NCI-H1417 treated with DMSO at 0.1 percent for 48 hours (cell line): Measurements from ENCODE around the gene IP6K3.

ENCODE experiments used
- DNase-seq: peaks from one replicate; lab custom pipeline; 2025; lab: John Stamatoyannopoulos, UW

Gene IP6K3

DNA sequence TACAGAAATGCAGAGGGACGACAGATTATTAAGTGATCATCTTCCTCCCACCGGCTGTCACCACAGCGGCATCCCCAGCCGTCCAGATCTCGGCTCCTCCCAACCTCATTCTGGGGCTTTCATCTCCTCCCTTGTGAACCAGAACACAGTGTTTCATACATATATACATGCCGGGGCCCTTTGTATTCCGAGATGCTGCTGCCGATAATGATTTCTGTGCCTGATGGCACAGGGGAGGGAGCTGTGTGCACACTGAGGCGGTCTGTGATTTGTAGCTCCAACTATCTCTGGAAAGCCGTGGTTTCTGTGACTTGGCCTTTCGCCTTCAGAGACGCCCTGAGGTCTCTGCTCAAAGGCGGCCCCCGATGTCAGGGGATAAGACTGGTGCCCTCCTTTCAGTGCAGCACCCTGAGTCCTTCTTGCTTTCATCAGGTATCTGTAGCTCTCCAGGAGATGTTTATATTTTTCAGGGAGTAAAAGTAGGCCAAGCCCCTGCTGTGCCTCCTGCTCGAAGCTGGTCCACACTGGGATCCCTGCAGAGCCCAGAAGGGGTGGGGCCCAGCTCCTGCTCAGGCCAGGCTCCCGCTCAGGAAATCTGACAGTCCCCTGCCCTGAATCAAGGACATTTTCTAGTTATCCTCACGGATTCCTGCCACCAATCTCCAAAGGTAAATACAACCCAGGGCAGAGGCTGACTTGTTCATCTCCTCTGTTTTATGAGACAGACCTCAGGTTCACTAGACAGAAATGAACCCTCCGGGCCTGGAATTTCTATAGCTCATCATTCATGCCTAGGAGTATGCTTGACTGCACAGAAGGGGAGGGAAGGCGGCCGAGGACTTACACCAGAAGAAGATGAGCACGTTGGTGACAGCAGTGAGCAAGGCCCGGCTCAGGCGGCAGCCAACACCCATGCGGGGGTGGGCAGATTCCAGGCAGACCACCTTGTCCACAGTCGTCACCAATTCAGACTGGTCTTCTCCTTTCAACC is 31.0 kb upstream of the IP6K3 start:
- DNase-seq = no peak

DNA sequence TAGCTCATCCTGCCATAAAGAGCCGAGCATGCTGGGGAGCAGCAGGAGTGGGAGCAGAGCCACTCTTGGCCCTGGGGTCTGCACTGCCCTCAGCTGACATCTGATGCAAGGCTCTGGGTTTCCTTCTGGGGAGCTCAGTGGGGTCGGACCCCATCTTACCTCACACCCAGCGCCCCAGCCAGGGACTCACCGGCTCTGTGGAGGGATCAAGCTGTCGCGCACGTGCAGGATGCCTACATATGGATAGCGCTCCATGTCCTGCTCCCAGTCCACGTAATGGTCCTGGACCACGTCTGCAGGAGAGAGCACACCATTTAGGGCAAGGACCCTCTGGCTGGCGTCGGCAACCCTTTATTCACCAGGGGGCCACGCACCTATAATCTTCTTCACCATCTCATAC is 30.1 kb upstream of the IP6K3 start:
- DNase-seq = no peak

DNA sequence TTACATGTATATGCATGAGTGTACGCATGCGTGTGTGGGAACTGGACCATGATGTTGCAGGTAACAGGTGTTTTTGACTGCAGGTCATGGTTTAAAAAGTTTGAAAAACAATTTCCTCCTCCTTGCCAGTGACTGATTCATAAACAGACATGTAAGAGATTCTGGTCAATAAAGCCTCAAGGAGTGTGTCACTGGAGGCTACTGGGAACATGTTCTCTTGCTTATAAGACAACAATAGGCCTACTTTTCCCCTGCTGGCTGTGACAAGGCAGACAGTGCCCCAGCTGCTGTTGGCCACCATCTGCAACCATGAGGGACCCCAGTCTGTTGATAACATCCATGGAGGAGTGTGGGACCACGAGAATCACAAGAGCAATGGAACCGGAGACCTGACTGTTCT is 29.5 kb upstream of the IP6K3 start:
- DNase-seq = no peak

DNA sequence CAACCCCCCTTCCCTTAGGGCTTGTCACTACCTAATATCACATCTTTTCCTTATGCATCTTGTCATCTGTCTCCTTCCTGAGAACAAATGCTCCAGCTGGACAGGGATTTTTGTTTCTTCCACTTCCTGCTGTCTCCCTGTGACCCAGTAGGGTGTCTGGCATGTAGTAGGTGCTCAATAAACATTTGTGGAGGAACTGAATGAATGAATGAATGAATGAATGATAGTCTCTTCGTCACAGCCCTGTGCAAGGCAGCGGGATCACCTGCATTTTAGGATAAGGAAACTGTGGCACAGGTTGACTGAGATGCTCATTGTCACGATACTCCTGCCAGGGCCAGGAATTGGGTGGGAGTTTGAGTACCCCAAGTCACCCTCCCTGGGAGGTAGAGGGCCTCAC is 28.1 kb upstream of the IP6K3 start:
- DNase-seq = no peak

DNA sequence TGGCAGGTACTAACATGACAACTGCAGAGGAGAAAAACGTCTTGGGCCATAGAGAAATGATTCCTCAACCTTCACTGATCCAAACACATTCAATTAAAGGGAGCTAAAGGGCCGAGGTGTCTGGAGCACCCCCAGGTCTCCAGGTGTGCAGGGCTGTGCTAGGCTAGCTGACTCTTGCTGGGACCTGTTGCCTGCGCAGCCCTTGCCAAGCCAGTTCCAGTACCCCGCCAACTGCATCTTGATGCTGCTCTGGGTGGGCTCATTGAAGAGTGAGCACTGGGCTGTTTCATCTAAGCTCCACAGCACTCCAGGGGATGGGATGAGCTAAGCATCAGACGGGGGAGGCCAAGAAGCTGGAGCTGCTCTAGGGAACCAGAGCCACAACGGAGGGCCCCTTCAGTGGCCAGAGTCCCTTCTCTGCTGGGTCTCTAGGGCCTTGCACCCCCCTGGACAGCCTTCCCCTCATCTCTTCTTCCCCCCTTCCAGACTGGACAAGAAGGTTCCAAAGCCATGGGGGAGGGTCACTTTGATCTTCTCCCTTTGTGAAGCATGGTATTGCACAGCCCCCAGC is 26.3 kb upstream of the IP6K3 start:
- no peak for DNase-seq

DNA sequence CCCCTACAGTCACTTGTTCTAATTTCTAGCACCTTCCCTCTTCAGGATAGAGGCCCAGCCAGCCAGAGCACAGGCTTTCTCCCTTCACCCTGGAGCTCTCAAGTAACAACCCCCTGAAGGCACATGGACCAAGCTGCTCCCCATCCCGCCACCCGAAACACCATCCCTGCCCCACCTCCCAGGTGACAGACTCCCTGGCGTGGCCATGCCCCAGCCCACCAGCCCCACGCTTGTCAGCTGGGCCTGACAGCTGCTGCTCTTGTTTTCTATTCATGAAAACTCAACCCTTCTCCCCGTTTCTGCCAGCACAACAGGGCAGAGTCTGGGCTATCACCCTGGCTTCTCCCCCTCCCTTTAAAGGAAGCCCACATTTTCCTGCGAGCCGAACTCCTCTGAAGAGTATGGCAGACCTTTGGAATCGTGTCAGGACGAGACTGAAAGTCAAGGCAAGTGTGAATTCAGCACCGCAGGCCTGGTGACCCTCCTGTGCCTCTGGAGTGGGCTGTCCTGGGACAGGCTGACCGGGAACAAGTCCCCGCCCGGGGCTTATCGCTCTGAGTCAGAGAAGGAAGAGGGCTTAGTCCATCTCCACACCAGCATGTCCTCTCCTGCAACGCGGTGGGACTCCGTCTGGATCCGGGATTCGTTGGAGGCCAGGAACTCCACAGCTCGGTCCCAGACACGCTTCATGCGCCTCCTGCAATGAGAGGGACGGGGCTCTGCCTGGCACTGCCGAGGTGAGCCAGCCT is 25.6 kb upstream of the IP6K3 start:
- DNase-seq = no peak

DNA sequence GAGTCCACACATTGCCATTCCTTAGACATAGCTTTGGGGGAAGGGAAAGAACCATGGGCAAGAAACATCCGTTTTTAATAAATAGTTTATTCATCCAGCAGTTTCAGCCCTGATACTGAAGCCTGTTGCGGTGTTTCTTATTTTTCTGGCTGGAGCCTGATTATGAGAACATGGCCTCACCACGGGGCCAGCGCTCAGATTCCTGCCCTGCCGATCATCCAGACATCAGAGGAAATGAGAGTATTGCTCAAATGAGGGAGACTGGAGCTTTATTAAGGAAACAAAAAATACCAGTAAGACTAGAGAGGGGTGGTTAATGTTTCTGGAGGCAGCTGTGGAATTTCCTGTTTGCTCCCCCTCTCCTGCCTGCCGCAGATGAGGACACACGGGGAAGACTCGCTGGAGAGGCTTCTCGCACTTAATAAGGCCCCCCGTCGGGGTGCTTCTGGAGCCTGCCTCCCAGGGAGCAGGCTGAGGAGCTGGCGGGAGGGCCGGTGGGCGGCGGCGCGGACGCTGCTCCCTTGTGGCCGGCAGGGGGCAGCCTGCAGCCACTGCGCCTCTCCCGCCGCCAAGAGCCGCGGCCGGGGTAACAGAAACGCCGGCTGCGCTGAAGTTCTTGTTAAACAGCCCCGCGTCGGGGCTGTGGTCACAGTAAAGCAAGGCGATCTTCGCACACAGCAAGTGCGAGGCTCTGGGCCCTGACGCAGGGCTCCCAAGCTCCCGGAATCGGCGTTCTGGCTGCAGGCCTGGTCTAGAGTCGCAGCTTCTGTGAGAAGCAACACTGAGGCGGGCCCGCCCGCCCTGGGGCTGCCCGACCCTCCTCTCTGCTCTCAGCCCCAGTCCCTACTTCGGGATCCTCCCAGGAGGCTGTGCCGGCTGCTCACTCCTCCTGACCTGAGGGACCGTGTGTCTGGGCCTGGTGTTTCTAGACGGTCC is 24.7 kb upstream of the IP6K3 start:
- peak; percentile 34 for DNase-seq

DNA sequence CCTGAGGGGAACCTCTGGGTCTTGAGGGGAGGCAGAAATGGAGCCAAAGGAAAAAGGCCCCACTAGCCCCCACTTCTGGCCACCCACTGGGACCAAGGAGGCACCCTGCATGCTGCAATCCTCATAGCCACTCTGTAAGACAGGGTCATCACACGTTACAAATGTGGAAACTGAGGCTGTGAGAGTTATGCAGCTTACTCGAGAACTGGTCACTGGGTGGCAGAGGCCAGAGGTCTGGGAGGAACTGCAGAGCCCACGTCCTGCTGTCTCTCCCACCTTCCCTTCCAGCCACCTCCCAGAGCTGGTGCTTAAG is 24.1 kb upstream of the IP6K3 start:
- no peak for DNase-seq

DNA sequence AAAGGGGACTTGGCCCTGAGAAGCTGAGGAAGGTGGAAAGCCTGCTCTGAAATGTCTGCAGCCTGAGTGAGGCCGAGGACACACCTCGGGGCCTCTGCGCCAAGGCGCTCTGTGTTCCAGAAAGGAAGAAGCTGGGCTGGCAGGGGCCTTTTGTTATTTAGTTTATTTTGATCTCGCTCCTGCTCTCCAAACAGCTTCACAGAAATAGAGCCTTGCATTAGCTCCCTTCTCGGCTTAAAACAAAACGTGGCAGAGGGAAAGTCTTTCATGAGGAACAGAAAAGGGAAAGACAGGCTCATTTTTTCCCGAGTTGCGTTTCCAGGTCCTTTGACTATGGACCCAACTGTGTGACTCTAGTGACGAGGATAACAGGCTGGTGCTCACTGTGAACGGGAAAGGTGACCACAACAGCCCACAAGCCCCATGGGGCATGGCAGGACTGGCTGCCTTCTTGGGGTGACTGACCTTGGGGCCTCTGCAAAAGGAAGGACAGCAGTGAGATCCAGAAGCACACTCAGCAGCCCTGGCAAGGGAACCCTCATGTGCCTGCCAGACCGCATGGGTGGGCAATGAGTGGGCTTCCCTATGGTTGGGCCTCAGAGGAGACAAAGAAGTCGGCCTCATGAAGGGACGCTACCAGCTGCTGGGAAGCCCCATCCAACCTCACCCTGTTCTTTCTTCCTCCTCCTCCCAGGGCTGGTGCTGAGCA is 23.6 kb upstream of the IP6K3 start:
- no peak for DNase-seq

DNA sequence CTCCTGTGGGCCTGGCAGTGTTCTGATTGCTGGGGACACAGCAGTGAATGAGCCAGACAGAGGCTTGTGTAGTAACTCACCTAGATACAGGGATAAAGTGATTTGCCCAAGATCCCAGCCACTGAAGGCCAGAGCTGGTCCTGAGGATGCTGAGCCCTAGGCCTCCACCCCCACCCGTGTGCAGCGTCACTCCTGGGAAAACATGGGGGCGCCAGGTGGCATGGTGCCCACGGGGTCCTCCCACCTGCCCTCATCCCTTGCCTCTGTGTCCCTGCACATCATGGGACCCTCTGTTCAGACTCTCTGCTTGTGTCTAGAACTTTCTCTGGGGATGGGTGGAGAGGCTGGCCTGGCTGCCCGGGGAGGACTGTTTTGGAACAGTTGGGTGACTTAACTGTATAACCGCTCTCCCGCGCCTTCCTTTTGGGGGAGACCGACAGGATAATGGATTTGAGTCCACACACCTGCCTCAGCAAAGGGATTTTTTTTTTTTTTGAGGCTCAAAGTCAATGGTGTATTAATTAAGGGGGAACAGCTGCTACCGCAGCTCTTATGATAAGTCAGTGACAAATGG is 22.6 kb upstream of the IP6K3 start:
- DNase-seq = no peak

DNA sequence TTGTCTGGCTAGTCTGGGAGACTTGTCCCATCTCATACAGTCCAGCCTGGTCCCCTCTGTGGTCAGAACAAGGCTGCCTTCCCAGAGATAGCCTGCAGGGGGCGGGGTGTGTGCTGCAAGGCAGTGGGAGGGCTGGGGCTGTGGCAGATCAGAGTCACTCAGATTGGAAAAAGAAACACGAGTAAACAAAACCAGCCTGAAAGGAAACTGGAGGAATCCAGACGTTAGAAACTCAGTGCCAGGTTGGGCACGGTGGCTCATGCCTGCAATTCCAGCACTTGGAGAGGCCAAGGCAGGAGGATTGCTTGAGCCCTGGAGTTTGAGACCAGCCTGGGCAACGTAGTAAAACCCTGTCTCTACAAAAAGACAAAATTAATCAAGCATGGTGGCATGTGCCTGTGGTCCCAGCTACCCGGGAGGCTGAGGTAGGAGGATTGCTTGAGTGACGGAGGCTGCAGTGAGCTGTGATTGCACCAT is 22.0 kb upstream of the IP6K3 start:
- DNase-seq = no peak

DNA sequence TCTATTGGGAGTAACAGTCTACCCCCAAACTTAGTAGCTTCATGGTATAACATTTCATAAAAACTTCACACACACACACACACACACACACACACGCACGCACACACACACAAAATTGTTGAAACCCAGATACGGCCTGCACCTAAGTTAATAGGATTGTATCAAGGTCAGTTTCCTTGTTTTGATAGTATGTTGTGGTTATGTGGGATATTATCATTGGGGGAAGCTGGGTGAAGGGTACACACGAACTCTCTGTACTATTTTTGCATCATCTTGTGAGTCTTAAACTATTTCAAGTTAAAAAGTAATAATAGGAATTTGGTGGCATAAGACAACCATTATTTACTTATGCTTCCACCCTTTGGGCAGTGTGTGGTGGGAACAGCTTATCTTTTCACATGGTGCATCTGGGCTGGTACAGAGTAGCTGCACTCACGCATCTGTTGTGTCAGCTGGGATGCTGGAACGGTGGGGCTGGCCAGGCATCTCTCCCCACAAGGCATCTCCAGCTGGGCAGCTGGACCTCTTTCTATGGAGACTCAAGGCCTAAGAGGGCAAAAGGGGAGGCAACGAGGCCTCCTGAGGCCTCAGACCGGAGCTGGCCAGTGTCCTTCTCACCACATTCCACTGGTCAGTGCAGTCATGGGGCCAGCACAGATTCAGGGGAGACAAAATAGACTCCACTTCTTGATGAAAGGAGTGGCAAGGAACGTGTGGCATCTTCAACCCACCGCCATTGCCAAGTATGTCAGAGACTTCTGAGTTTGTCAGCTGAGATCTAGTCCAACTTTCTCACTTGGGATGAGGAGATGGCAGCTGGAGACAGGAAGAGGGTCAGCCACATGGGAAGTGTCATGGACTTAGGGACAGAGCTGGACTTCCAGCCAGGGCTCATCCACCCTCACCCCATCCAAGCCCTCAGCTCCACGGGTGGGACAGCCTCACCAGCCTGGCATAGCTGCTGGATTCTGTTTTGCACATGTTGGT is 20.5 kb upstream of the IP6K3 start:
- no peak for DNase-seq

DNA sequence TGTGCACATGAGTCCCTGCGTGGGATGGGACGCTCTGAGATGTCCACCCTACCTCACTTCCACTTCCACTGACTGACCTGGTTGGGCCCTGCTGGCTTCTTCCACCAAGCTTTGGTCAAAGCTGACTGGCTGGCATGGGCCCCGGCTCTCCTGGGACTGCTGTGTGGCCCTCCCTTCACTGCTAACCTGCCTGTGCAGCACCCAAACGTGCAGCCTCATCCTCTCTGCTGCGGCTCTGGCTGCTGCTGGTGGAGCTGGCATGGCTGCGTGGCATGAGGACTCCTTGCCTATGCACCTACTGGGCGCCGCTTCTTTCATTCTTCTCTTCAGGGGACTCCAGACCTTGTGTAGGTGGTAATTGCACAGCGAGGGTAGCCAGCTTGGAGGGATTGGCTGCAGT is 18.7 kb upstream of the IP6K3 start:
- DNase-seq = no peak

DNA sequence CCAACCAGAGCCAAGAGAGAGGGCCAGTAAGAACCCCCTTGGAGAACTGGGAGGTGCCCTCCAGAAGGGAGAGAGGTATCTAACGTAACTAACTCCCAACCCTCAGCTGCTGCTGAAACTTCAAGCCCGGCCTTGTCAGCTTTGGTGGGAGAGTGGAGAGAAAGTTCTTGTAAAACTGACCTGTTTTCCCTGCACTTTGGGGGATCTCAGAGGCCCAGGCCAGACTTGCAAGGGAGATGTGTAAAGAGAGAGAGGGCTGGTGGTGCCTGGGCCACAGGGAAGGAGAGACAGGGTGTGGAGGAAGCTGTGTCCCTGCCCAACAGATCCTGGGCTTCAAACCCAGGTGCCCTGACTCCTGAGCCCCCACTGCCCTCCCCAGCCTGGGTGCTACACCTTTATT is 17.3 kb upstream of the IP6K3 start:
- DNase-seq = no peak

DNA sequence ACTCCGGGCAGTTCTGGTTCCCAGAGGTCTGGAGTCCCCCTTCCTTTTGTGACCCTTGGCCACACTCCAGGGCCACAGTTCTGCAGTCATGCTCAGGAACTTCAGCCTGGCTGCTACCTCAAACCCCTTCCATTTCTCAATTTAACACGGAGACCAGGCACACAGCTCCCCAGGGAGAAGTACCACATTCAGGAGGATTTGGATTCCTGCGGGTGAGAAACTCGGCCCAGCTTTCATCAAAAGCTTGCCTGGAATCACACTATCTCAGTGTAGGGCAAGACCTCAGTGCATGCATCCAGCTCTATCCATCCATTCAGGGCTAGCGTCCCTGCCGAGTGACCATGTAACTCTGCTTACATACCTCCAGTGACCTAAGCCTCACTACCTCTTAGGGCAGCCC is 16.8 kb upstream of the IP6K3 start:
- no peak for DNase-seq

DNA sequence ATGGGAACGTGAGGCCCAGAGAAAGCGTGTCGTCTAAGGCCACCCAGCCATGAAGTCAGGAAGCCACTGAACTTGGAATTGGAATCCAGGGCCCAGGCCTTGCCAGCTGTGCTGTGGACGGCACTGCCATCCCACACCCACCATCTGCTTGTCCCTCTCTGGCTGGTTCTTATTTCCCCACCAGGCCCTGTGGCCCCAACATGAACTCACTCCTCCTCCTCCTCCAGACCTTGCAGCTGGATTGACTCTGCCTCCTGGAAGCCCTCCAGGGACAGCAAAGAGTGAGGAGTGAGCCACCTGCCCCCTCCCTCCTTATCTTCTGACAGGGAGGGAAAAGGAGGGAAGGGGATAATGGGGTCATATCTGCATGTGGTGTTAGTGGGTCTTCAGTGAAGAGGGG is 16.0 kb upstream of the IP6K3 start:
- no peak for DNase-seq

DNA sequence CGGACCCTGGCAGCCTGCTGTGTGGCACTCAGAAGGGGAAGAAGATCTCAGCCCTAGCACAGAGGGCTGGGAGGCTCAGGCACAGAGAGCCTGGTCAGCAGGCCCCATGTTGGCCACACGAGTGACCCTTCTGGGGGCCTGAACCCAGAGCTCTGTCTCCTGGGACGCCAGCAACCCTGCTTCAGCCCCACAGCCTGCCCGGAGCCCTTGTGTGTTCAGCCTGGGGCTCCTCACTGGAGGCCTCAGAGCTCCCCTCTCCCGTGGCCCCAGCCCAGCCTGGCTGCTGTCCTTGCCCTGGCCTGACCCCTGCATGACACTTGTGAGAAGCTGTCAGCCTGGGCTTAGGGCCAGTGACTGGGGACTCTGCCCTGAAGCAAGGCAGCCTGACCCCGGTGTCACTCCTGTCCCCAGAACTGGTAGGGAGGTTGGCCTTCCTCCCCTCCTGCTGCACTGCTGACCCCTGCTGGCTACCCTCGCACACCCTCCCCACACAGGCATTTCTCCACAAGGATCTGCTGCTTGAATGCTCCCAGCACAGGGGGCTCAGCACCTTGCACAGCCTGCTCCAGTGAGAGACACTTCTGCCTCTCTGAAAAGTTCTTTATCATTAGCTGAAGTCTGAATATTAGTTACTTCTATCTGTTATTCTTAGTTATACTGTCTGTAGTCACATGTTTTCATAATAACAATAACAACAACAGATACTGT is 15.4 kb upstream of the IP6K3 start:
- no peak for DNase-seq

DNA sequence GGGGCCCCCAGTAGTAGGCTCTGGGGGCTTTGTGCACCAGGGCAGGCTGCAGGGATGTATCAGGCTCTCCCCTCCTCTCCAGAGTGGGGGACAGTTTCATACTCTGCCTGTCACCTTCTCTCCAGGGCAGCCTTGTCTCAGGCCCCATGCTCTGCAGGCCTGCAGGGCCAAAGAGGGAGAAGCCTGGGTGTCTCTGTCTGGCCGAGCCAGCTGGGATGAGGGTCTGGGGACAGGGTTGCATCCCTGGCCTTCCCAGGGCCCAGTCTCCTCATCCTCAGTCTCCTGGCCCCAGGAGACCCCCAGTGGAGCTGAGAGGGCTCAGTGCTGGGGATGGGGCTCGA is 14.8 kb upstream of the IP6K3 start:
- DNase-seq = no peak
